CD14-positive monocyte (primary cell): ENCODE results near the gene ACBD5. TPM values are rescaled to one million over a fixed set of nuclear protein-coding genes. Genes with fewer than 3 reads are reported as not detected.

ENCODE experiments used
- DNase-seq, 3 donors: peaks; one replicate each; pipeline ENCODE4 v3.0.0-alpha.2; 2011 to 2022
- H2AFZ ChIP-seq: 2 replicates; pipeline ENCODE4 v1.6.0; 2012; ENCODE audit warnings: mild to moderate bottlenecking, low read depth, low read length, inconsistent platforms; ENCODE audit not compliant: insufficient read depth, poor library complexity, severe bottlenecking
- H3K27ac ChIP-seq, 2 donors: 1 replicate in 1 of 2; 2 replicates in 1 of 2; pipeline ENCODE4 v1.5.1; 2012 to 2013; ENCODE audit warnings: low read length in 2 of 2, control low read depth in 1 of 2, inconsistent platforms in 1 of 2, low read depth in 1 of 2, mild to moderate bottlenecking in 1 of 2
- H3K27me3 ChIP-seq, 2 donors: one replicate each; pipeline versions ENCODE4 v1.6.0 to v1.6.1; 2011 to 2013; ENCODE audit warnings: low read length in 2 of 2; ENCODE audit not compliant: control insufficient read depth in 2 of 2, insufficient read depth in 2 of 2
- H3K36me3 ChIP-seq, 2 donors: replicated peaks in 1 of 2; 1 replicate in 1 of 2; 2 replicates in 1 of 2; pipeline versions ENCODE4 v1.5.1 to v1.6.1; 2012 to 2013; ENCODE audit warnings: low read length in 2 of 2, control low read depth in 1 of 2, inconsistent platforms in 1 of 2, mild to moderate bottlenecking in 1 of 2; ENCODE audit not compliant: insufficient read depth in 2 of 2, control insufficient read depth in 1 of 2
- H3K4me1 ChIP-seq, 2 donors: 1 replicate in 1 of 2; 2 replicates in 1 of 2; pipeline versions ENCODE4 v1.5.1 to v1.6.1; 2012 to 2013; ENCODE audit warnings: low read length in 2 of 2, control low read depth in 1 of 2, inconsistent platforms in 1 of 2, mild to moderate bottlenecking in 1 of 2, moderate library complexity in 1 of 2; ENCODE audit not compliant: insufficient read depth in 2 of 2, control insufficient read depth in 1 of 2
- H3K4me2 ChIP-seq: replicated peaks from 2 replicates; pipeline ENCODE3; 2012; ENCODE audit warnings: low read length, moderate library complexity, mild to moderate bottlenecking; ENCODE audit not compliant: poor library complexity, severe bottlenecking; ENCODE audit errors: extremely low read depth
- H3K4me3 ChIP-seq, 3 experiments: fragments of 200-600 bp in 1 of 3; sonication (generic) in 1 of 3; replicated peaks in 1 of 3; 1 replicate in 2 of 3; 2 replicates in 1 of 3; pipeline ENCODE4 v1.5.1; 2011 to 2013; ENCODE audit warnings: low read length in 3 of 3, mild to moderate bottlenecking in 3 of 3, control low read depth in 2 of 3, low read depth in 2 of 3, inconsistent platforms in 1 of 3, moderate library complexity in 1 of 3
- H3K79me2 ChIP-seq: 2 replicates; pipeline ENCODE4 v1.6.0; 2012; ENCODE audit warnings: mild to moderate bottlenecking, control low read depth, inconsistent platforms, low read length, moderate library complexity; ENCODE audit not compliant: insufficient read depth
- H3K9ac ChIP-seq: 2 replicates; pipeline ENCODE4 v1.6.0; 2017; ENCODE audit warnings: low read length, mild to moderate bottlenecking; ENCODE audit not compliant: insufficient read depth, poor library complexity, severe bottlenecking
- H3K9me3 ChIP-seq, 2 donors: replicated peaks in 1 of 2; 1 replicate in 1 of 2; 2 replicates in 1 of 2; pipeline versions ENCODE4 v1.5.1 to v1.6.1; 2012 to 2013; ENCODE audit warnings: low read length in 2 of 2, control low read depth in 1 of 2; ENCODE audit not compliant: control insufficient read depth in 1 of 2, insufficient read depth in 1 of 2
- H4K20me1 ChIP-seq: 2 replicates; pipeline ENCODE4 v1.6.0; 2012; ENCODE audit warnings: mild to moderate bottlenecking, low read length, control low read depth, moderate library complexity; ENCODE audit not compliant: insufficient read depth
- H3K27ac Mint-ChIP-seq, 7 donors: one replicate each; pipeline ENCODE4 v1.8.0; 2020; ENCODE audit warnings: mild to moderate bottlenecking in 7 of 7, mixed read lengths in 7 of 7, moderate library complexity in 6 of 7, inconsistent platforms in 2 of 7
- H3K27me3 Mint-ChIP-seq, 3 donors: one replicate each; pipeline ENCODE4 v1.8.0; 2021 to 2022; ENCODE audit warnings: low read depth in 3 of 3, mild to moderate bottlenecking in 3 of 3, mixed read lengths in 3 of 3, moderate library complexity in 3 of 3, inconsistent platforms in 1 of 3
- H3K36me3 Mint-ChIP-seq, 2 donors: one replicate each; pipeline ENCODE4 v1.8.0; 2020; ENCODE audit warnings: mixed read lengths in 2 of 2, inconsistent platforms in 1 of 2, mild to moderate bottlenecking in 1 of 2
- H3K4me1 Mint-ChIP-seq: one replicate; pipeline ENCODE4 v1.8.0; 2020; ENCODE audit warnings: mild to moderate bottlenecking, mixed read lengths
- H3K4me3 Mint-ChIP-seq, 2 donors: one replicate each; pipeline ENCODE4 v1.8.0; 2020; ENCODE audit warnings: mild to moderate bottlenecking in 2 of 2, mixed read lengths in 2 of 2, moderate library complexity in 1 of 2
- H3K9me3 Mint-ChIP-seq, 7 donors: one replicate each; pipeline ENCODE4 v1.8.0; 2020 to 2022; ENCODE audit warnings: mixed read lengths in 7 of 7, mild to moderate bottlenecking in 6 of 7, moderate library complexity in 6 of 7, inconsistent platforms in 2 of 7
- CTCF ChIP-seq: fragments of 200-600 bp; IDR thresholded peaks from one replicate; pipeline ENCODE4 v1.8.0; 2022; ENCODE audit warnings: antibody characterized with exemption, mild to moderate bottlenecking
- WGBS: methylation state at CpG from one replicate; pipeline ENCODE4 v1.1.5; 2013; ENCODE audit warnings: missing lambda C conversion rate; ENCODE audit not compliant: insufficient coverage; 5-methylcytosine and 5-hydroxymethylcytosine counted together
- intact Hi-C, 2 donors: fragments of 100-400 bp; cut with micrococcal nuclease; formaldehyde crosslinking; loops; one replicate each; pipeline versions ENCODE4 v1.15.0 to v1.15.1; 2023
- polyA plus RNA-seq, 3 donors: library from polyadenylated mRNA; depleted of rRNA in 1 of 3; unstranded in 2 of 3; stranded (reverse) in 1 of 3; fragments of 300-500 nt in 2 of 3; fragments of >200 nt in 1 of 3; fragmentation: Illumina TruSeq in 2 of 3; gene quantifications; 1 replicate in 2 of 3; 2 replicates in 1 of 3; pipeline ENCODE4 v1.2.3, GENCODE V29; 2012 to 2021

Gene ACBD5
- polyA plus RNA-seq, 3 donors, result 13.6 to 17.5 (median 15.5) TPM

DNA sequence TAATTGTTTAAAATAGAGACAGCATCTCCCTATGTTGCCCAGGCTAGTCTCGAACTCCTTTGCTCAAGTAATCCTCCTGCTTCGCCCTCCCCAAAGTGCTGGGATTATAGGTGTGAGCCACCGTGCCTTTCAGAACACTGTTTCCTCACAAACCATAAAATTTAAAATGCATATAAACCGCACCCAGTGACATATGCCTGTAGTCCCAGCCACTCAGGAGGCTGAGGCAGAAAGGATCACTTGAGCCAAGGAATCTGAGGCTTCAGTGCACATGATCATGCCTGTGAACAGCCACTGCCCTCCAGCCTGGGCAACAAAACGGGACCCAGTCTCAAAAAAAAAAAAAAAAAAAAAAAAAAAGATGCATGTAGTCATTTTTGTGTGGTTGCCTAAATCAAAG, 36.8 kb downstream of the ACBD5 start:
- no peak overlapping the region for H3K4me2 ChIP-seq
- H3K4me1 Mint-ChIP-seq, result no peaks in the 10 kb centered on the region
- no peaks in the 10 kb centered on the region for H3K4me1 ChIP-seq
- H3K4me3 ChIP-seq, result no peak overlapping the region
- no peaks in the 10 kb centered on the region for H4K20me1 ChIP-seq
- no peaks in the 10 kb centered on the region for H3K27me3 Mint-ChIP-seq
- peaks cover 66 to 93% of the 10 kb centered on the region in 2 donors for H3K36me3 Mint-ChIP-seq
- H3K9me3 ChIP-seq, result no peaks in the 10 kb centered on the region
- H2AFZ ChIP-seq, result no peak overlapping the region
- H3K9me3 Mint-ChIP-seq, result peaks cover 0 to 2% (median 0%) of the 10 kb centered on the region in 7 donors
- no peak overlapping the region for H3K27ac ChIP-seq
- H3K36me3 ChIP-seq, result peaks cover 84 to 96% of the 10 kb centered on the region in 2 donors
- no peaks in the 10 kb centered on the region for H3K27me3 ChIP-seq
- no peak overlapping the region for H3K4me3 Mint-ChIP-seq
- TF ChIP-seq CTCF, result no peak
- intact Hi-C loops, result no loop called here
- no peak for DNase-seq
- no peak overlapping the region for H3K27ac Mint-ChIP-seq
- WGBS, result 100% methylated on average over 4 of the region's 5 CpGs
- no peaks in the 10 kb centered on the region for H3K79me2 ChIP-seq
- H3K9ac ChIP-seq, result no peak overlapping the region

GRCh38 chr10:27197980-27198620, 42.5 kb downstream of the ACBD5 start:
- Histone ChIP-seq H3K27me3 (no peaks in the 10 kb centered on the region), H3K4me1 (no peaks in the 10 kb centered on the region), H2AFZ (no peak overlapping the region), H3K27ac (no peak overlapping the region), H3K36me3 (peaks cover 62 to 83% of the 10 kb centered on the region in 2 donors), H3K9me3 (no peaks in the 10 kb centered on the region), H3K79me2 (no peaks in the 10 kb centered on the region), H3K4me3 (no peak overlapping the region), H3K9ac (no peak overlapping the region), H3K4me2 (no peak overlapping the region), H4K20me1 (no peaks in the 10 kb centered on the region)
- intact Hi-C loops, result no loop called here
- no CpG with 5 or more reads among the region's 2 CpGs for WGBS
- Mint-ChIP-seq H3K36me3 (peaks cover 47 to 73% of the 10 kb centered on the region in 2 donors), H3K4me3 (no peak overlapping the region), H3K27me3 (no peaks in the 10 kb centered on the region), H3K27ac (peak overlapping the region in 1 of 7 donors; percentile 50), H3K9me3 (no peaks in the 10 kb centered on the region), H3K4me1 (no peaks in the 10 kb centered on the region)
- TF ChIP-seq CTCF, result no peak
- DNase-seq, result no peak
